Heart right ventricle (tissue), 16 donors: ENCODE data around the gene USP12. TPM values are rescaled to one million over a fixed set of nuclear protein-coding genes. Genes with fewer than 3 reads are reported as not detected.

Source experiments
- ATAC-seq, 8 donors: fragments of 200-7000 bp; cut with Tn5 transposase; one replicate each; pipeline ENCODE4 v1.9.1; 2020; ENCODE audit warnings: mild to moderate bottlenecking in 8 of 8, moderate library complexity in 8 of 8, moderate number of reproducible peaks in 1 of 8
- DNase-seq, 2 donors: peaks; one replicate each; pipeline ENCODE4 v3.0.0-alpha.2; 2020
- H3K27ac ChIP-seq, 10 donors: fragments of 200-600 bp; sonication (generic) in 2 of 10; one replicate each; pipeline versions ENCODE4 v1.5.0 to v1.8.0; 2020 to 2022; ENCODE audit warnings: mild to moderate bottlenecking in 3 of 10
- H3K27me3 ChIP-seq, 7 donors: fragments of 200-600 bp; one replicate each; pipeline ENCODE4 v1.8.0; 2021 to 2022; ENCODE audit warnings: mild to moderate bottlenecking in 2 of 7
- H3K36me3 ChIP-seq, 9 donors: fragments of 200-600 bp; sonication (generic) in 1 of 9; one replicate each; pipeline versions ENCODE4 v1.5.0 to v1.8.0; 2020 to 2022; ENCODE audit warnings: mild to moderate bottlenecking in 2 of 9
- H3K4me1 ChIP-seq, 9 donors: fragments of 200-600 bp; sonication (generic) in 1 of 9; one replicate each; pipeline versions ENCODE4 v1.5.0 to v1.8.0; 2020 to 2022; ENCODE audit warnings: mild to moderate bottlenecking in 4 of 9
- H3K4me3 ChIP-seq, 10 donors: fragments of 200-600 bp; sonication (generic) in 2 of 10; one replicate each; pipeline versions ENCODE4 v1.5.0 to v1.8.0; 2020 to 2022; ENCODE audit warnings: mild to moderate bottlenecking in 7 of 10, moderate library complexity in 2 of 10
- H3K9me3 ChIP-seq, 11 donors: fragments of 200-600 bp in 10 of 11; sonication (generic) in 2 of 11; one replicate each; pipeline versions ENCODE4 v1.5.0 to v1.8.0; 2013 to 2022; ENCODE audit warnings: mild to moderate bottlenecking in 2 of 11, control low read depth in 1 of 11, moderate library complexity in 1 of 11
- CTCF ChIP-seq, 9 donors: fragments of 200-600 bp; sonication (generic) in 2 of 9; IDR thresholded peaks; one replicate each; pipeline versions ENCODE4 v1.5.0 to v1.8.0; 2021 to 2022; ENCODE audit warnings: antibody characterized with exemption in 9 of 9, mild to moderate bottlenecking in 5 of 9, moderate library complexity in 1 of 9
- WGBS, 2 donors: extraction: QIAGEN DNeasy Blood & Tissue Kit; methylation state at CpG; one replicate each; pipeline ENCODE4 v1.1.7; 2013; ENCODE audit warnings: inconsistent platforms in 1 of 2; 5-methylcytosine and 5-hydroxymethylcytosine counted together
- intact Hi-C, 10 donors: fragments of 100-400 bp; cut with DNase I; formaldehyde crosslinking; loops; one replicate each; pipeline versions ENCODE4 v1.11.1 to v1.14.2; 2022
- polyA plus RNA-seq, 2 donors: library from polyadenylated mRNA; stranded (reverse); fragments of 200-250 nt; gene quantifications; one replicate each; pipeline ENCODE4 v1.2.3, GENCODE V29; 2013
- total RNA-seq, 10 donors: library from RNA; stranded (reverse); fragmentation: NEBNext Ultra II Directional in 3 of 10; extraction: Animal tissue kit (Norgen Biotek cat#: 25700) in 3 of 10; gene quantifications; one replicate each; pipeline versions ENCODE4 v1.2.1 to v1.2.4, GENCODE V29; 2021 to 2023
- donor health status: Arrhythmogenic right ventricular cardiomyopathy.
- donor health status: ischemic (EF 13 %, LVEDD 7.1; RV severe dilation, severe dysfunction).
- donor health status: healthy with polysubstance abuse.
- donor health status: DM: no; HTN: yes; CAD: no.
- donor health status: DM: no; HTN: no; CAD: no.
- donor health status: ischemic (EF 25% LVEDD 6.9; RV normal size, moderate dysfunction).
- donor health status: ischemic (EF 25% LVEDD 5.7; RV mildly dilated, moderate dysfunction).
- donor health status: healthy.
- donor health status: DM: yes; HTN: yes; CAD: no.
- donor health status: Ischemic cardiomyopathy.
- donor health status: ischemic (EF 35%, LVEDD 5.7; RV mildly dilated, moderate dysfunction).
- donor health status: nonischemic (EF 11% LVEDD 7.7; RV severe dilation, severe dysfunction).
- donor health status: DM: yes; HTN: yes; CAD: no.
- donor health status: PGD.
- donor health status: ischemic (EF 29% LVEDD 5.4; RV normal size, mild dysfunction).
- donor health status: nonischemic (EF 23%, LVEDD 6.1; RV moderate dilation, normal function).

Gene USP12
- total and polyA plus RNA-seq, 12 donors: 4.3 to 22.9 (median 19.0) TPM

- no peaks in the 10 kb centered on the region for H3K36me3 ChIP-seq
- H3K9me3 ChIP-seq: peaks cover 0 to 15% (median 0%) of the 10 kb centered on the region in 11 donors
- ATAC-seq (no peak), DNase-seq (no peak)
- peaks cover 0 to 51% (median 23%) of the 10 kb centered on the region in 9 donors for H3K4me1 ChIP-seq
- 95% methylated on average over 9 of the region's 9 CpGs for WGBS, 2 donors
- intact Hi-C loops: no loop called here
- H3K27ac ChIP-seq: no peak overlapping the region
- TF ChIP-seq CTCF (IDR thresholded peaks at IDR 0.05): no peak
- H3K4me3 ChIP-seq: no peak overlapping the region
- H3K27me3 ChIP-seq: no peaks in the 10 kb centered on the region
Observed at GRCh38 chr13:27160657-27161295, 10.8 kb downstream of the USP12 start.

- Histone ChIP-seq H3K4me1 (peaks cover 0 to 46% (median 18%) of the 10 kb centered on the region in 9 donors), H3K27me3 (no peaks in the 10 kb centered on the region), H3K36me3 (no peaks in the 10 kb centered on the region), H3K9me3 (peaks cover 0 to 17% (median 0%) of the 10 kb centered on the region in 11 donors), H3K4me3 (no peak overlapping the region), H3K27ac (no peak overlapping the region)
- no peak for DNase-seq
- no peak for TF ChIP-seq CTCF (IDR thresholded peaks at IDR 0.05)
- intact Hi-C loops: no loop called here
- no peak for ATAC-seq
- whole genome bisulfite sequencing, 2 donors: 86 to 87% methylated on average over 5 of the region's 5 CpGs
Observed at GRCh38 chr13:27159806-27160563, 11.6 kb downstream of the USP12 start.

- no peak for TF ChIP-seq CTCF (IDR thresholded peaks at IDR 0.05)
- Histone ChIP-seq H3K27ac (no peak overlapping the region), H3K4me1 (peaks cover 0 to 34% (median 17%) of the 10 kb centered on the region in 9 donors), H3K36me3 (no peaks in the 10 kb centered on the region), H3K27me3 (no peaks in the 10 kb centered on the region), H3K9me3 (peaks cover 0 to 17% (median 0%) of the 10 kb centered on the region in 11 donors), H3K4me3 (no peak overlapping the region)
- no peak for DNase-seq
- ATAC-seq: no peak
- intact Hi-C loops: no loop called here
- WGBS, 2 donors: 94 to 95% methylated on average over 5 of the region's 5 CpGs
Observed at GRCh38 chr13:27158335-27158734, 13.3 kb downstream of the USP12 start.

- intact Hi-C loops: no loop called here
- Histone ChIP-seq H3K9me3 (peaks cover 0 to 15% (median 0%) of the 10 kb centered on the region in 11 donors), H3K4me1 (peaks cover 0 to 25% (median 5%) of the 10 kb centered on the region in 9 donors), H3K27me3 (no peaks in the 10 kb centered on the region), H3K27ac (no peak overlapping the region), H3K4me3 (no peak overlapping the region), H3K36me3 (no peaks in the 10 kb centered on the region)
- 71% methylated on average over 4 of the region's 4 CpGs for WGBS, 2 donors
- no peak for TF ChIP-seq CTCF (IDR thresholded peaks at IDR 0.05)
- DNase-seq (no peak), ATAC-seq (no peak)
Observed at GRCh38 chr13:27151798-27152599, 19.6 kb downstream of the USP12 start.
